SU-DHL-6 (cell line): Measurements from ENCODE around the gene ART1.

Experiments used
- H2AFZ ChIP-seq: fragments of 200-600 bp; sonication (generic); 2 replicates; pipeline ENCODE4 v1.6.1; 2014; ENCODE audit warnings: low read depth, mild to moderate bottlenecking, moderate library complexity, mixed read lengths, antibody characterized with exemption, low read length; ENCODE audit not compliant: severe bottlenecking
- H3F3A ChIP-seq: fragments of 200-600 bp; shearing (Covaris generic); 2 replicates; pipeline ENCODE4 v1.6.0; 2016; ENCODE audit warnings: antibody characterized with exemption, mild to moderate bottlenecking; ENCODE audit not compliant: insufficient read depth
- H3K27ac ChIP-seq: fragments of 200-600 bp; sonication (generic); 2 replicates; pipeline ENCODE4 v1.5.1; 2016; ENCODE audit warnings: low read depth, mild to moderate bottlenecking, low read length, moderate library complexity, mixed read lengths
- H3K27me3 ChIP-seq: fragments of 200-600 bp; sonication (generic), shearing (Covaris generic); 2 replicates; pipeline ENCODE4 v1.6.0; 2014; ENCODE audit warnings: mild to moderate bottlenecking, low read length
- H3K36me3 ChIP-seq: fragments of 200-600 bp; sonication (generic); 2 replicates; pipeline ENCODE4 v1.6.1; 2014; ENCODE audit warnings: mild to moderate bottlenecking, low read length, mixed read lengths
- H3K4me2 ChIP-seq: fragments of 300-600, 200-600 bp; shearing (Covaris generic), sonication (generic); 2 replicates; pipeline ENCODE4 v1.6.0; 2014; ENCODE audit warnings: low read length, low read depth, mild to moderate bottlenecking; ENCODE audit not compliant: poor library complexity, severe bottlenecking
- H3K4me3 ChIP-seq: fragments of 200-600 bp; sonication (generic); 2 replicates; pipeline ENCODE4 v1.5.1; 2014; ENCODE audit warnings: antibody characterized with exemption, low read length, mild to moderate bottlenecking, mixed read lengths; ENCODE audit not compliant: insufficient read depth, poor library complexity, severe bottlenecking
- H3K79me2 ChIP-seq: fragments of 200-600 bp; sonication (generic); 2 replicates; pipeline ENCODE4 v1.6.1; 2014; ENCODE audit warnings: mild to moderate bottlenecking, low read length, moderate library complexity; ENCODE audit not compliant: insufficient read depth
- H3K9ac ChIP-seq: fragments of 200-600 bp; sonication (generic); 2 replicates; pipeline ENCODE4 v1.7.0; 2014; ENCODE audit warnings: mild to moderate bottlenecking, low read length
- H3K9me2 ChIP-seq: fragments of 200-600 bp; sonication (generic); replicated peaks from 2 replicates; pipeline ENCODE4 v1.6.1; 2014; ENCODE audit warnings: low read length; ENCODE audit not compliant: insufficient read depth
- H3K9me3 ChIP-seq: fragments of 200-600 bp; sonication (generic); 2 replicates; pipeline ENCODE4 v1.6.1; 2014; ENCODE audit warnings: low read length, mixed read lengths; ENCODE audit not compliant: insufficient read depth
- H4K20me1 ChIP-seq: fragments of 200-600 bp; sonication (generic); 2 replicates; pipeline ENCODE4 v1.6.1; 2014; ENCODE audit warnings: low read depth, mild to moderate bottlenecking, antibody characterized with exemption, low read length, moderate library complexity, mixed read lengths
- CTCF ChIP-seq: fragments of 200-600 bp; sonication (generic); IDR thresholded peaks from one replicate; pipeline ENCODE4 v1.5.1; 2017; ENCODE audit warnings: antibody characterized with exemption, mild to moderate bottlenecking, low read length, moderate library complexity; ENCODE audit not compliant: insufficient read depth, poor library complexity, severe bottlenecking
- EZH2phosphoT487 ChIP-seq: fragments of 200-600 bp; sonication (generic), shearing (Covaris generic); conservative IDR thresholded peaks from 2 replicates; pipeline ENCODE4 v1.6.1; 2018; ENCODE audit warnings: mild to moderate bottlenecking, antibody characterized with exemption, low read length, moderate library complexity, mixed read lengths

The ART1 gene

GRCh38 chr11:3671334-3672254 lies 26.7 kb downstream of the ART1 start, which contains the start of gene CHRNA10:
Gene CHRNA10 (minus strand): TSS chr11:3671384. CDS start chr11:3671312, 72 bp downstream.
- Histone ChIP-seq H3K36me3 (peaks cover 23% of the 10 kb centered on the region; the same call in 1 of the 2 replicates), H3K4me2 (no peak within 1 kb of the TSS), H3K79me2 (no peaks in the 10 kb centered on the region), H3K9ac (no peak within 1 kb of the TSS), H3K9me3 (no peaks in the 10 kb centered on the region), H3K4me3 (no peak within 1 kb of the TSS), H2AFZ (no peak within 1 kb of the TSS), H3F3A (no peaks in the 10 kb centered on the region), H3K9me2 (no peaks in the 10 kb centered on the region), H3K27me3 (no peaks in the 10 kb centered on the region), H4K20me1 (no peaks in the 10 kb centered on the region), H3K27ac (no peak within 1 kb of the TSS)
- no peak for TF ChIP-seq CTCF
- no peak for TF ChIP-seq EZH2phosphoT487

- H3K9me2 ChIP-seq, result no peaks in the 10 kb centered on the region
- H3K9me3 ChIP-seq, result no peaks in the 10 kb centered on the region
- H3K27ac ChIP-seq, result no peak overlapping the region
- no peaks in the 10 kb centered on the region for H3K79me2 ChIP-seq
- H4K20me1 ChIP-seq, result no peaks in the 10 kb centered on the region
- H3F3A ChIP-seq, result no peaks in the 10 kb centered on the region
- H3K4me3 ChIP-seq, result no peak overlapping the region
- H3K9ac ChIP-seq, result no peak overlapping the region
- H2AFZ ChIP-seq, result no peak overlapping the region
- no peak for TF ChIP-seq EZH2phosphoT487
- TF ChIP-seq CTCF, result no peak
- H3K36me3 ChIP-seq, result peaks cover 39% of the 10 kb centered on the region
- no peaks in the 10 kb centered on the region for H3K27me3 ChIP-seq
- H3K4me2 ChIP-seq, result no peak overlapping the region
Observed at GRCh38 chr11:3674189-3674588, 29.3 kb downstream of the ART1 start.

GRCh38 chr11:3675971-3676370 lies 31.0 kb downstream of the ART1 start:
- H3K9me2 ChIP-seq, result no peaks in the 10 kb centered on the region
- H3K36me3 ChIP-seq, result peaks cover 43% of the 10 kb centered on the region
- no peak overlapping the region for H3K27ac ChIP-seq
- H3K9ac ChIP-seq, result no peak overlapping the region
- no peaks in the 10 kb centered on the region for H3F3A ChIP-seq
- H3K79me2 ChIP-seq, result no peaks in the 10 kb centered on the region
- TF ChIP-seq CTCF (no peak), EZH2phosphoT487 (no peak)
- no peak overlapping the region for H3K4me2 ChIP-seq
- H2AFZ ChIP-seq, result no peak overlapping the region
- H3K4me3 ChIP-seq, result no peak overlapping the region
- H3K9me3 ChIP-seq, result no peaks in the 10 kb centered on the region
- H4K20me1 ChIP-seq, result no peaks in the 10 kb centered on the region
- H3K27me3 ChIP-seq, result no peaks in the 10 kb centered on the region
